Esophagus (tissue), 2 donors: ENCODE measurements around the gene TXNRD1. TPM values are rescaled to one million over a fixed set of nuclear protein-coding genes. Genes with fewer than 3 reads are reported as not detected.
A peak's percentile ranks its signal among the peaks of the same experiment; 100 is the strongest.
"Not testable (repeated sequence)": the region's sequence is repeated elsewhere in the genome, so short reads cannot be mapped to it uniquely, and the experiment has no call there.

ENCODE experiments used
- H3K27ac ChIP-seq, 2 donors: one replicate each; pipeline ENCODE4 v1.5.1; 2013; ENCODE audit warnings: low read depth in 2 of 2, mild to moderate bottlenecking in 2 of 2, inconsistent platforms in 1 of 2, low read length in 1 of 2, moderate library complexity in 1 of 2
- H3K27me3 ChIP-seq, 2 donors: one replicate each; pipeline ENCODE4 v1.6.1; 2013; ENCODE audit warnings: low read length in 2 of 2, control low read depth in 1 of 2, mild to moderate bottlenecking in 1 of 2; ENCODE audit not compliant: insufficient read depth in 2 of 2, control insufficient read depth in 1 of 2
- H3K36me3 ChIP-seq, 2 donors: one replicate each; pipeline ENCODE4 v1.6.1; 2013; ENCODE audit warnings: low read length in 1 of 2; ENCODE audit not compliant: control insufficient read depth in 2 of 2, insufficient read depth in 2 of 2
- H3K4me1 ChIP-seq, 2 donors: one replicate each; pipeline ENCODE4 v1.6.1; 2013; ENCODE audit warnings: low read length in 1 of 2; ENCODE audit not compliant: control insufficient read depth in 2 of 2, insufficient read depth in 2 of 2
- H3K4me3 ChIP-seq, 2 donors: one replicate each; pipeline ENCODE4 v1.5.1; 2013; ENCODE audit warnings: low read length in 2 of 2, mild to moderate bottlenecking in 2 of 2, low read depth in 1 of 2, moderate library complexity in 1 of 2
- H3K9me3 ChIP-seq, 2 donors: one replicate each; pipeline ENCODE4 v1.6.1; 2013; ENCODE audit warnings: mild to moderate bottlenecking in 2 of 2, low read depth in 1 of 2, low read length in 1 of 2, moderate library complexity in 1 of 2; ENCODE audit not compliant: control insufficient read depth in 2 of 2, insufficient read depth in 1 of 2
- WGBS, 2 donors: extraction: QIAGEN DNeasy Blood & Tissue Kit; methylation state at CpG; one replicate each; pipeline ENCODE4 v1.1.7; 2013; 5-methylcytosine and 5-hydroxymethylcytosine counted together
- polyA plus RNA-seq, 2 donors: library from polyadenylated mRNA; stranded (reverse); fragments of 200-250 nt; gene quantifications; one replicate each; pipeline ENCODE4 v1.2.3, GENCODE V29; 2013
- donor health status: healthy with polysubstance abuse.
- donor health status: Bipolar disorder and iron deficiency.

The TXNRD1 gene
- polyA plus RNA-seq, 2 donors, result 8.8 to 20.0 TPM

- Histone ChIP-seq H3K4me1 (peaks cover 2 to 3% of the 10 kb centered on the region in 2 donors), H3K9me3 (no peaks in the 10 kb centered on the region), H3K4me3 (no peak overlapping the region), H3K36me3 (no peaks in the 10 kb centered on the region), H3K27ac (no peak overlapping the region), H3K27me3 (no peaks in the 10 kb centered on the region)
- 96 to 99% methylated on average over 1 of the region's 1 CpG for WGBS, 2 donors
Measured at GRCh38 chr12:104216521-104216924, 944 bp downstream of the TXNRD1 start.

- peak overlapping the region in 1 of 2 donors; percentile 60 for H3K27ac ChIP-seq
Measured at GRCh38 chr12:104218506-104218905, 2.9 kb downstream of the TXNRD1 start.

GRCh38 chr12:104218935-104219334, 3.4 kb downstream of the TXNRD1 start:
- H3K36me3 ChIP-seq, result no peaks in the 10 kb centered on the region
- no peaks in the 10 kb centered on the region for H3K27me3 ChIP-seq
- H3K4me1 ChIP-seq, result peaks cover 2 to 3% of the 10 kb centered on the region in 2 donors
- peak overlapping the region; percentile 60 to 82 for H3K27ac ChIP-seq
- no peaks in the 10 kb centered on the region for H3K9me3 ChIP-seq
- 87 to 89% methylated on average over 1 of the region's 1 CpG for WGBS, 2 donors
- no peak overlapping the region for H3K4me3 ChIP-seq

More at GRCh38 chr12:104218506-104218905, 2.9 kb downstream of the TXNRD1 start:
- not testable (repeated sequence) for H3K9me3 ChIP-seq, H3K4me3 ChIP-seq, H3K36me3 ChIP-seq, H3K4me1 ChIP-seq, H3K27me3 ChIP-seq
- 93 to 95% methylated on average over 2 of the region's 2 CpGs for WGBS, 2 donors

- peaks cover 2 to 3% of the 10 kb centered on the region in 2 donors for H3K4me1 ChIP-seq
- H3K27me3 ChIP-seq, result no peaks in the 10 kb centered on the region
- no peaks in the 10 kb centered on the region for H3K36me3 ChIP-seq
- WGBS, 2 donors, result 20 to 28% methylated on average over 4 of the region's 4 CpGs
- H3K27ac ChIP-seq, result peak overlapping the region in 1 of 2 donors; percentile 90
- H3K4me3 ChIP-seq, result no peak overlapping the region
- no peaks in the 10 kb centered on the region for H3K9me3 ChIP-seq
Measured at GRCh38 chr12:104219361-104219892, 3.8 kb downstream of the TXNRD1 start.

GRCh38 chr12:104219908-104220404, 4.4 kb downstream of the TXNRD1 start:
- Histone ChIP-seq H3K27me3 (no peaks in the 10 kb centered on the region), H3K9me3 (no peaks in the 10 kb centered on the region), H3K36me3 (no peaks in the 10 kb centered on the region), H3K4me3 (no peak overlapping the region), H3K27ac (peak overlapping the region; percentile 84 to 90), H3K4me1 (peaks cover 2 to 3% of the 10 kb centered on the region in 2 donors)
- 22 to 24% methylated on average over 4 of the region's 4 CpGs for WGBS, 2 donors

- 91 to 95% methylated on average over 6 of the region's 6 CpGs for whole genome bisulfite sequencing, 2 donors
- no peak overlapping the region for H3K4me3 ChIP-seq
- no peaks in the 10 kb centered on the region for H3K9me3 ChIP-seq
- H3K27me3 ChIP-seq, result no peaks in the 10 kb centered on the region
- H3K4me1 ChIP-seq, result peaks cover 2 to 3% of the 10 kb centered on the region in 2 donors
- H3K27ac ChIP-seq, result no peak overlapping the region
- no peaks in the 10 kb centered on the region for H3K36me3 ChIP-seq
Measured at GRCh38 chr12:104220931-104221330, 5.4 kb downstream of the TXNRD1 start.

GRCh38 chr12:104222976-104223375, 7.4 kb downstream of the TXNRD1 start:
- no peaks in the 10 kb centered on the region for H3K27me3 ChIP-seq
- H3K27ac ChIP-seq, result no peak overlapping the region
- no peaks in the 10 kb centered on the region for H3K36me3 ChIP-seq
- WGBS, 2 donors, result 63 to 67% methylated on average over 1 of the region's 1 CpG
- peaks cover 2 to 3% of the 10 kb centered on the region in 2 donors for H3K4me1 ChIP-seq
- no peaks in the 10 kb centered on the region for H3K9me3 ChIP-seq
- no peak overlapping the region for H3K4me3 ChIP-seq

GRCh38 chr12:104223712-104224111, 8.1 kb downstream of the TXNRD1 start:
- Histone ChIP-seq H3K27me3 (no peaks in the 10 kb centered on the region), H3K4me3 (no peak overlapping the region), H3K4me1 (peaks cover 0 to 2% of the 10 kb centered on the region in 2 donors), H3K36me3 (no peaks in the 10 kb centered on the region), H3K27ac (no peak overlapping the region), H3K9me3 (no peaks in the 10 kb centered on the region)
- 66 to 79% methylated on average over 2 of the region's 2 CpGs for WGBS, 2 donors

- Histone ChIP-seq H3K4me1 (no peaks in the 10 kb centered on the region), H3K27ac (no peak overlapping the region), H3K9me3 (no peaks in the 10 kb centered on the region), H3K4me3 (no peak overlapping the region), H3K27me3 (no peaks in the 10 kb centered on the region), H3K36me3 (no peaks in the 10 kb centered on the region)
- WGBS, 2 donors, result 72 to 79% methylated on average over 3 of the region's 3 CpGs
Measured at GRCh38 chr12:104226672-104227071, 11.1 kb downstream of the TXNRD1 start.
